KMS-11 (cell line): ENCODE measurements around the gene MYO7B.

Experiments used
- H2AFZ ChIP-seq: fragments of 200-600 bp; sonication (generic); 2 replicates; pipeline ENCODE4 v1.6.1; 2016; ENCODE audit warnings: antibody characterized with exemption, mixed run types, low read depth
- H3K27ac ChIP-seq: fragments of 200-600 bp; sonication (generic); 2 replicates; pipeline ENCODE4 v1.6.1; 2016; ENCODE audit warnings: mild to moderate bottlenecking, mixed run types
- H3K27me3 ChIP-seq: fragments of 200-600 bp; sonication (generic); 2 replicates; pipeline ENCODE4 v1.6.1; 2017; ENCODE audit warnings: mild to moderate bottlenecking, low read depth, mixed run types, moderate library complexity; ENCODE audit not compliant: insufficient read depth
- H3K36me3 ChIP-seq: fragments of 200-600 bp; sonication (generic); 2 replicates; pipeline ENCODE4 v1.6.1; 2017; ENCODE audit warnings: mild to moderate bottlenecking, mixed run types; ENCODE audit not compliant: insufficient read depth
- H3K4me1 ChIP-seq: fragments of 200-600 bp; sonication (generic); 2 replicates; pipeline ENCODE4 v1.6.1; 2016; ENCODE audit warnings: mild to moderate bottlenecking, low read depth, mixed run types; ENCODE audit not compliant: poor library complexity, severe bottlenecking
- H3K4me2 ChIP-seq: fragments of 200-600 bp; sonication (generic); 2 replicates; pipeline ENCODE4 v1.7.0; 2016; ENCODE audit warnings: mild to moderate bottlenecking, mixed run types
- H3K4me3 ChIP-seq: fragments of 200-600 bp; sonication (generic); IDR thresholded peaks from 2 replicates; pipeline ENCODE4 v1.6.1; 2017; ENCODE audit warnings: low read depth, low read length, mixed read lengths; ENCODE audit not compliant: insufficient read depth
- H3K79me2 ChIP-seq: fragments of 200-600 bp; sonication (generic); 2 replicates; pipeline ENCODE4 v1.6.1; 2016; ENCODE audit warnings: low read depth, mixed run types; ENCODE audit not compliant: insufficient read depth
- H3K9ac ChIP-seq: fragments of 200-600 bp; sonication (generic); 2 replicates; pipeline ENCODE4 v1.6.1; 2016; ENCODE audit warnings: mild to moderate bottlenecking, mixed run types
- H4K20me1 ChIP-seq: fragments of 200-600 bp; sonication (generic); 2 replicates; pipeline ENCODE4 v1.6.1; 2016; ENCODE audit warnings: mild to moderate bottlenecking, mixed run types; ENCODE audit not compliant: insufficient read depth
- TF ChIP-seq, protein P1 (sequence below): fragments of 200-600 bp; sonication (generic); conservative IDR thresholded peaks from 2 replicates; pipeline ENCODE4 v1.6.1; 2017; ENCODE audit warnings: low read depth, mild to moderate bottlenecking, antibody characterized with exemption, low read length, moderate library complexity, mixed read lengths

The MYO7B gene

DNA sequence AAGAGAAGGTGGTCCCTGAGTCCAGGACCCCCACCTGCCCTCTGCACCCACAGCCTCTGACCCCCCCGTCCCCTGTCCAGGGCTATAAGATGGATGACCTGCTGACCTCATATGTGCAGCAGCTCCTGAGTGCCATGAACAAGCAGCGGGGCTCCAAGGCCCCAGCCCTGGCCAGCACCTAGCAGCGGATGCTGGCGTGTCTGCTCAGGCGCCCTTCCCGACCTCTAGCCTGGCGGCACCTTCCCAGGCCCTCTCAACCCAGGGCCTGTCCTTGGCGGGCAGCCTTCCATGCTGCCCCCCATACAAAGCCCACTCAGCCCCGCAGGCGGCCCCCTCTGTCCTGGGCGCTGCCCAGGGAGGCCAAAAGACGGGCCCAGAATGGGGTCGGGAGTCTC, 101.8 kb downstream of the MYO7B start:
- Histone ChIP-seq H3K4me1 (no peaks in the 10 kb centered on the region), H3K4me3 (no peak overlapping the region), H3K27ac (no peak overlapping the region)

DNA sequence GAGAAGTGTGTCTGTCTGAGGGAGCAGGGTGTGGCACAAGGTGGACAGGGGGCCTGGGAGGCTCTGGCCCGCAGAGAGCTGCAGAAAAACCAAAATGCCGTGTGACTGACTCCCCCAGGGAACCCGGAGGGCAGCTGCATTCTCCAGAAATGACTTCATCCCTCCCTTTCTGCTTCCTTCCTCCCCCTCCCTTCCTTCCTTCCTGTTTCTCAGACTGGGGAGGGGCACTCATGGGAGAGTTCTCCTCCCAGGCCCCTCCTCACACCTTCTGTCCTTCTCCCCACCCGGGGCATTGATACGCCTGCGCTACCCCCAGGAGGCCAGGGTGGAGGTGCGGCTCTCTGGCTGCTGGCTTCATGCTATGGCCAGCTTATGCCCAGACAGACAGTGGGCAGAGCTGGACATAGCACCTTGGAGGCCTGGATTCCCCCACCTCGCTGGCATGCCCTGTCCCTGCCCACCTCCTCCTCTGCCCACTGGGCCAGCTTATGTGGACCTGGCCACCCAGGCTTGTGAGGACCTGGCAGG, 102.3 kb downstream of the MYO7B start:
- Histone ChIP-seq H3K4me3 (no peak overlapping the region), H3K79me2 (no peaks in the 10 kb centered on the region), H3K9ac (no peak overlapping the region), H3K27ac (no peak overlapping the region), H3K4me2 (no peak overlapping the region), H2AFZ (no peak overlapping the region), H3K27me3 (no peaks in the 10 kb centered on the region), H3K4me1 (no peaks in the 10 kb centered on the region), H3K36me3 (no peaks in the 10 kb centered on the region), H4K20me1 (no peaks in the 10 kb centered on the region)
- TF ChIP-seq, protein P1, sequence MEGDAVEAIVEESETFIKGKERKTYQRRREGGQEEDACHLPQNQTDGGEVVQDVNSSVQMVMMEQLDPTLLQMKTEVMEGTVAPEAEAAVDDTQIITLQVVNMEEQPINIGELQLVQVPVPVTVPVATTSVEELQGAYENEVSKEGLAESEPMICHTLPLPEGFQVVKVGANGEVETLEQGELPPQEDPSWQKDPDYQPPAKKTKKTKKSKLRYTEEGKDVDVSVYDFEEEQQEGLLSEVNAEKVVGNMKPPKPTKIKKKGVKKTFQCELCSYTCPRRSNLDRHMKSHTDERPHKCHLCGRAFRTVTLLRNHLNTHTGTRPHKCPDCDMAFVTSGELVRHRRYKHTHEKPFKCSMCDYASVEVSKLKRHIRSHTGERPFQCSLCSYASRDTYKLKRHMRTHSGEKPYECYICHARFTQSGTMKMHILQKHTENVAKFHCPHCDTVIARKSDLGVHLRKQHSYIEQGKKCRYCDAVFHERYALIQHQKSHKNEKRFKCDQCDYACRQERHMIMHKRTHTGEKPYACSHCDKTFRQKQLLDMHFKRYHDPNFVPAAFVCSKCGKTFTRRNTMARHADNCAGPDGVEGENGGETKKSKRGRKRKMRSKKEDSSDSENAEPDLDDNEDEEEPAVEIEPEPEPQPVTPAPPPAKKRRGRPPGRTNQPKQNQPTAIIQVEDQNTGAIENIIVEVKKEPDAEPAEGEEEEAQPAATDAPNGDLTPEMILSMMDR = no peak

More for the DNA sequence above, 101.8 kb downstream of the MYO7B start:
- Histone ChIP-seq H4K20me1 (no peaks in the 10 kb centered on the region), H3K4me2 (no peak overlapping the region), H3K9ac (no peak overlapping the region), H3K79me2 (no peaks in the 10 kb centered on the region), H2AFZ (no peak overlapping the region), H3K36me3 (no peaks in the 10 kb centered on the region), H3K27me3 (no peaks in the 10 kb centered on the region)
- TF ChIP-seq, protein P1 = no peak

DNA sequence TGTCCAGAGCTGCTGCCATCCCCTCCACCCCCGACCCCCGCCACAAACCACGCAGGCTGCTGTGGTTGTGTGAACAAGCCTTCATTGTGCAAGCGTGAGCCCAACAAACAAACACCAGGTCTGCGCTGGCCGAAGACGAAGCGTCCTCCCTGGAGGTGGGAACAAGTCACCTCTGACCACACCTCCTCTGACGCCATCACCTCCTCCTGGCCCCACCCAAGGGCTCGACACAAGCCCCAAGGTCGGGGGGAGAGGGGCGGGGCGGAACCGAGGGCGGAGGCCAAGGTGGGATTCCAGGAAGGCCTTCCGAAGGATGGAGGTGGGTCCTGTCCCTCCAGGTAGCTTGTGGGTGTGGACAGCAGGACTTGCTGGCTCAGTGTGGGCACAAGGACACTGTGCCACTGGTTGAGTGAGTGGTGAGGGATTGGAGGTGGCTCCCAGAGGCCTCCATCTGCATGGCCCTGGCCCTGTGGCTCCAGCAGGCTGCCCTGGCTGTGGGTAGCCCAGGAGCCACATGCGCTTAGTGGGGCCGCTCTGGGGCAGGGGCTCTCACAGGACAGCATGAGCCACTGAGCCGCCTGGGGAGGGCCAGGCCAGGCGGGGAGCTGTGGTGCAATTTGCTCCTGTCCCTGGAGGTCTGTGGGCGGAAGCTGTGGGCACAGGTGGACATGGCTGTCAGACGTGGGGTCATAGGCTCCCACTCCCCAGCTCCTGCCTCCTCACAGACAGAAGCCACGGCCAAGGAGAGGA, 103.1 kb downstream of the MYO7B start:
- TF ChIP-seq, protein P1 = no peak
- H4K20me1 ChIP-seq = no peaks in the 10 kb centered on the region
- no peaks in the 10 kb centered on the region for H3K36me3 ChIP-seq
- no peaks in the 10 kb centered on the region for H3K79me2 ChIP-seq
- H3K4me2 ChIP-seq = no peak overlapping the region
- H2AFZ ChIP-seq = no peak overlapping the region
- no peaks in the 10 kb centered on the region for H3K27me3 ChIP-seq
- no peak overlapping the region for H3K9ac ChIP-seq
- H3K27ac ChIP-seq = no peak overlapping the region
- no peak overlapping the region for H3K4me3 ChIP-seq
- H3K4me1 ChIP-seq = no peaks in the 10 kb centered on the region

DNA sequence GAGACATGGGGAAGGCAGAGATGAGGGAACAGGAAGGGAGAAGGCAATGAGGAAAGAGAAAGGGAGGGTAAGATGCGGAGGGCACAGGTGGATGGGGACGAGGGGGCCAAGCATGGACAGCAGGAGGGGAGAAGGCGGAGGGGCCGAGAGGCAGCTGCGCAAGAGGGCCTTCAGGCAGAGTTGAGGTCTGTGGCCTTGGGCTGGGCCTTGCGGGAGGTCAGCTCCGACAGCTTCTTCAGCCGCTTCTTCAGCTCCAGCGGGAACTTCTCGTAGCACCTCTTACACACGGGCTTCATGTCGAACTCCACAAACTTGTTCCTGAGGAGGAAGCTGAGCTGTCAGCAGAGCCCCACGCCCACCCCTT, 103.6 kb downstream of the MYO7B start:
- H3K27ac ChIP-seq = no peak overlapping the region

More for the DNA sequence above, 103.6 kb downstream of the MYO7B start:
- no peaks in the 10 kb centered on the region for H3K27me3 ChIP-seq
- no peaks in the 10 kb centered on the region for H3K79me2 ChIP-seq
- no peaks in the 10 kb centered on the region for H3K36me3 ChIP-seq
- H3K9ac ChIP-seq = no peak overlapping the region
- no peaks in the 10 kb centered on the region for H3K4me1 ChIP-seq
- H2AFZ ChIP-seq = no peak overlapping the region
- TF ChIP-seq, protein P1 = no peak
- H3K4me2 ChIP-seq = no peak overlapping the region
- H4K20me1 ChIP-seq = no peaks in the 10 kb centered on the region
- H3K4me3 ChIP-seq = no peak overlapping the region
